Ectodermal cell (in vitro differentiated cells): Measurements from ENCODE around the gene POLR2J.

Experiments used
- H3K27ac ChIP-seq: 2 replicates; pipeline ENCODE4 v1.7.0; 2013; ENCODE audit warnings: mild to moderate bottlenecking, low read depth, low read length; ENCODE audit not compliant: insufficient read depth, poor library complexity, severe bottlenecking
- H3K27me3 ChIP-seq: 2 replicates; pipeline ENCODE4 v1.7.0; 2013; ENCODE audit warnings: mild to moderate bottlenecking, low read length; ENCODE audit not compliant: insufficient read depth, control insufficient read depth, poor library complexity, severe bottlenecking
- H3K36me3 ChIP-seq: one replicate; pipeline ENCODE4 v1.7.0; 2013; ENCODE audit warnings: low read length; ENCODE audit not compliant: control insufficient read depth, insufficient read depth
- H3K4me1 ChIP-seq: one replicate; pipeline ENCODE4 v1.7.0; 2013; ENCODE audit warnings: low read length; ENCODE audit not compliant: control insufficient read depth, insufficient read depth
- H3K4me3 ChIP-seq: 2 replicates; pipeline ENCODE4 v1.7.0; 2013; ENCODE audit warnings: low read depth, low read length, control low read depth; ENCODE audit not compliant: insufficient read depth
- H3K9me3 ChIP-seq: 2 replicates; pipeline ENCODE4 v1.7.0; 2013; ENCODE audit warnings: mild to moderate bottlenecking, low read length, moderate library complexity; ENCODE audit not compliant: control insufficient read depth
- WGBS, 2 experiments: methylation state at CpG; one replicate each; pipeline ENCODE4 v1.1.7; 2013; ENCODE audit warnings: missing lambda C conversion rate in 2 of 2; 5-methylcytosine and 5-hydroxymethylcytosine counted together

Gene POLR2J

DNA sequence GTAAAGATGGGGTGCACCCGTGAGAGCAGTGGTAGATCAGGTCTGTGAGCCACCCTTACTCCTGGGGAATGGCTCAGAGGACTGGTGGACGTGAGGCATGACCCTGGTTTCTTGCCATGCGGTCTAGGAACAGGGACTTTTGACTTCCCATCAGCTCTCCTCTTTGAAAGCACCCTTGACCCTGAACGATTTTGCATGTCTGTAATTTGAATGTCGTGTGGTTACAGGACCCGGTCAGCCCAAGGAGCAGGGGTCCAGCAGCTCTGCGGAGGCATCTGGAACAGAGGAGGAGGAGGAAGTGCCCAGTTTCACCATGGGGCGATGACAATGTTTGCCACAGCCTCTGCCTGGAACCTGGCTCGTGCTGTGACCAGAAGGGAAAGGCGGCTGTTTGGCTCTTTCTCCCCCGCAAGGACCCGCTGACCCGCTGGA is 53.9 kb downstream of the POLR2J start:
- Histone ChIP-seq H3K4me1 (peaks cover 10% of the 10 kb centered on the region), H3K27me3 (no peaks in the 10 kb centered on the region), H3K9me3 (no peaks in the 10 kb centered on the region), H3K27ac (no peak overlapping the region), H3K4me3 (no peak overlapping the region), H3K36me3 (peaks cover 17% of the 10 kb centered on the region)
- 89 to 92% methylated on average over 13 of the region's 13 CpGs for WGBS, 2 experiments

DNA sequence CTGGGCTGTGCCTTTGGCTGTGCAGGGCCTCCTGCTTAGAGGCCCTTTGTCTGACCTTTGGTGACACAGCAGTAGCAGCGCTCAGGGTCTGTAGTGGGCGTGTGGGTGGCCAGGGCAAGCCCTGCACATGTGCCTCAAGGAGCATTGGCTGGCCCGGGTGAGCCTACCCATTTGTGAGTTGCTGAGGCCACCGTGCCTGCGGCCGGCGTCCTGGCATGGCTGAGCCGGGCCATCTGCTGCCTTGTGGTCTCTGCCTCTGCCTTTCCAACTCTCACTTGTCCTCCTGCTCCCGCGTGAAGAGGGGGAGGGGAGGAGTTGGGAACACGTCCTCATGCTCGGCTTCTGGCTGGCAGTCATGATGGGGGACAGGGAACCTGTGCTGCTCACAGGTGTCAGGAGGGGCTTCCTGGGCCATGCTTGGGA is 54.6 kb downstream of the POLR2J start:
- no peaks in the 10 kb centered on the region for H3K27me3 ChIP-seq
- H3K4me3 ChIP-seq: no peak overlapping the region
- peaks cover 10% of the 10 kb centered on the region for H3K4me1 ChIP-seq
- 71 to 75% methylated on average over 12 of the region's 12 CpGs for WGBS, 2 experiments
- peaks cover 17% of the 10 kb centered on the region for H3K36me3 ChIP-seq
- no peaks in the 10 kb centered on the region for H3K9me3 ChIP-seq
- H3K27ac ChIP-seq: no peak overlapping the region
